HEK293T (cell line): ENCODE results near the gene STIM1.

Source experiments
- CTCF ChIA-PET: fragments of 350-600 bp; formaldehyde crosslinking; extraction: SDS; loops from one replicate; lab custom pipeline; 2021; ENCODE audit warnings: antibody characterized with exemption, inconsistent platforms; lab: Yijun Ruan, JAX
- POLR2A ChIA-PET: fragments of 350-600 bp; formaldehyde crosslinking; extraction: SDS; loops from one replicate; lab custom pipeline; 2020; ENCODE audit warnings: antibody characterized with exemption, inconsistent platforms; lab: Yijun Ruan, JAX
- DNase-seq: peaks from one replicate; pipeline ENCODE4 v3.0.0; 2012; ENCODE audit warnings: mixed read lengths; ENCODE audit errors: extremely low spot score
- ARNT ChIP-seq: fragments of 450-650 bp; IDR thresholded peaks from 2 replicates; pipeline ENCODE4 v1.6.1; 2017; ENCODE audit warnings: mild to moderate bottlenecking
- BHLHE40 ChIP-seq: fragments of 450-650 bp; IDR thresholded peaks from 2 replicates; pipeline ENCODE4 v1.6.1; 2016; ENCODE audit warnings: mild to moderate bottlenecking, moderate library complexity, borderline replicate concordance
- CTBP1 ChIP-seq: fragments of 450-650 bp; IDR thresholded peaks from 2 replicates; pipeline ENCODE4 v1.6.1; 2016; ENCODE audit warnings: borderline replicate concordance
- ELF4 ChIP-seq: fragments of 450-650 bp; IDR thresholded peaks from 2 replicates; pipeline ENCODE4 v1.6.1; 2017; ENCODE audit warnings: antibody characterized with exemption
- FOXA1 ChIP-seq: fragments of 450-650 bp; IDR thresholded peaks from 2 replicates; pipeline ENCODE4 v1.6.1; 2016; ENCODE audit warnings: mild to moderate bottlenecking
- FOXK2 ChIP-seq: fragments of 450-650 bp; IDR thresholded peaks from 2 replicates; pipeline ENCODE4 v1.6.1; 2016; ENCODE audit warnings: mild to moderate bottlenecking
- FOXM1 ChIP-seq: fragments of 450-650 bp; IDR thresholded peaks from 2 replicates; pipeline ENCODE4 v1.6.1; 2017; ENCODE audit warnings: mild to moderate bottlenecking, borderline replicate concordance
- HDGF ChIP-seq: fragments of 450-650 bp; IDR thresholded peaks from 2 replicates; pipeline ENCODE4 v1.6.1; 2017; ENCODE audit warnings: antibody characterized with exemption, borderline replicate concordance
- L3MBTL2 ChIP-seq: fragments of 450-650 bp; conservative IDR thresholded peaks from 2 replicates; pipeline ENCODE4 v1.6.1; 2016; ENCODE audit warnings: mild to moderate bottlenecking
- LEF1 ChIP-seq: fragments of 450-650 bp; IDR thresholded peaks from 2 replicates; pipeline ENCODE4 v1.6.1; 2017; ENCODE audit warnings: mild to moderate bottlenecking, borderline replicate concordance
- NFRKB ChIP-seq: fragments of 450-650 bp; IDR thresholded peaks from 2 replicates; pipeline ENCODE4 v1.6.1; 2016; ENCODE audit warnings: mild to moderate bottlenecking, moderate library complexity
- PKNOX1 ChIP-seq: fragments of 450-650 bp; IDR thresholded peaks from 2 replicates; pipeline ENCODE4 v1.6.1; 2016
- SP1 ChIP-seq: fragments of 450-650 bp; IDR thresholded peaks from 2 replicates; pipeline ENCODE4 v1.6.1; 2017
- SUZ12 ChIP-seq: fragments of 450-650 bp; IDR thresholded peaks from 2 replicates; pipeline ENCODE4 v1.6.1; 2016; ENCODE audit warnings: mild to moderate bottlenecking
- TARDBP ChIP-seq: fragments of 450-650 bp; IDR thresholded peaks from 2 replicates; pipeline ENCODE4 v1.6.1; 2016
- ZNF384 ChIP-seq: fragments of 450-650 bp; IDR thresholded peaks from 2 replicates; pipeline ENCODE4 v1.6.1; 2016

Gene STIM1

GRCh38 chr11:3964935-3965604 lies 109.6 kb downstream of the STIM1 start:
- ChIA-PET CTCF (no interaction called here), POLR2A (no interaction called here)
- TF ChIP-seq FOXA1, result no peak
- no peak for TF ChIP-seq ZNF384
- TF ChIP-seq ELF4, result no peak
- no peak for TF ChIP-seq FOXK2
- TF ChIP-seq NFRKB, result no peak
- TF ChIP-seq TARDBP, result no peak
- no peak for TF ChIP-seq SP1
- DNase-seq, result no peak

GRCh38 chr11:3967695-3968094 lies 112.2 kb downstream of the STIM1 start:
- TF ChIP-seq SUZ12 (no peak), ZNF384 (no peak), FOXA1 (no peak), CTBP1 (no peak), PKNOX1 (no peak), TARDBP (no peak), L3MBTL2 (no peak), LEF1 (no peak), HDGF (no peak), NFRKB (no peak), SP1 (no peak), FOXK2 (no peak), ELF4 (no peak)
- ChIA-PET CTCF (no interaction called here), POLR2A (no interaction called here)
- DNase-seq, result no peak

GRCh38 chr11:3969200-3969599 lies 113.7 kb downstream of the STIM1 start:
- ChIA-PET CTCF (no interaction called here), POLR2A (no interaction called here)
- TF ChIP-seq ELF4, result no peak
- TF ChIP-seq PKNOX1, result no peak
- no peak for TF ChIP-seq ZNF384
- TF ChIP-seq FOXM1, result no peak
- TF ChIP-seq CTBP1, result no peak
- TF ChIP-seq SP1, result no peak
- TF ChIP-seq NFRKB, result no peak
- TF ChIP-seq TARDBP, result no peak
- no peak for TF ChIP-seq FOXK2
- TF ChIP-seq BHLHE40, result no peak
- no peak for TF ChIP-seq SUZ12
- no peak for DNase-seq

- ChIA-PET CTCF (no interaction called here), POLR2A (no interaction called here)
- no peak for TF ChIP-seq ARNT
- no peak for TF ChIP-seq LEF1
- no peak for TF ChIP-seq PKNOX1
- TF ChIP-seq FOXM1, result no peak
- TF ChIP-seq L3MBTL2, result no peak
- TF ChIP-seq BHLHE40, result no peak
- TF ChIP-seq ELF4, result no peak
- no peak for TF ChIP-seq FOXK2
- no peak for TF ChIP-seq TARDBP
- no peak for TF ChIP-seq CTBP1
- no peak for DNase-seq
Observed at GRCh38 chr11:3969613-3970012, 114.1 kb downstream of the STIM1 start.

GRCh38 chr11:3970108-3970507 lies 114.6 kb downstream of the STIM1 start:
- CTCF ChIA-PET, result no interaction called here
- POLR2A ChIA-PET, result no interaction called here
- no peak for TF ChIP-seq PKNOX1
- TF ChIP-seq ELF4, result no peak
- TF ChIP-seq ARNT, result no peak
- no peak for TF ChIP-seq BHLHE40
- no peak for TF ChIP-seq SUZ12
- TF ChIP-seq FOXM1, result no peak
- no peak for TF ChIP-seq FOXA1
- DNase-seq, result no peak

- no peak for DNase-seq
- POLR2A ChIA-PET, result no interaction called here
- TF ChIP-seq FOXM1 (no peak), ELF4 (no peak), TARDBP (no peak), FOXA1 (no peak)
- CTCF ChIA-PET, result no interaction called here
Observed at GRCh38 chr11:3971756-3972404, 116.4 kb downstream of the STIM1 start.
